KMS-11 (cell line): ENCODE data around the gene UNK.

Experiments
- H2AFZ ChIP-seq: fragments of 200-600 bp; sonication (generic); 2 replicates; pipeline ENCODE4 v1.6.1; 2016; ENCODE audit warnings: antibody characterized with exemption, mixed run types, low read depth
- H3K27ac ChIP-seq: fragments of 200-600 bp; sonication (generic); 2 replicates; pipeline ENCODE4 v1.6.1; 2016; ENCODE audit warnings: mild to moderate bottlenecking, mixed run types
- H3K27me3 ChIP-seq: fragments of 200-600 bp; sonication (generic); 2 replicates; pipeline ENCODE4 v1.6.1; 2017; ENCODE audit warnings: mild to moderate bottlenecking, low read depth, mixed run types, moderate library complexity; ENCODE audit not compliant: insufficient read depth
- H3K36me3 ChIP-seq: fragments of 200-600 bp; sonication (generic); 2 replicates; pipeline ENCODE4 v1.6.1; 2017; ENCODE audit warnings: mild to moderate bottlenecking, mixed run types; ENCODE audit not compliant: insufficient read depth
- H3K4me1 ChIP-seq: fragments of 200-600 bp; sonication (generic); 2 replicates; pipeline ENCODE4 v1.6.1; 2016; ENCODE audit warnings: mild to moderate bottlenecking, low read depth, mixed run types; ENCODE audit not compliant: poor library complexity, severe bottlenecking
- H3K4me2 ChIP-seq: fragments of 200-600 bp; sonication (generic); 2 replicates; pipeline ENCODE4 v1.7.0; 2016; ENCODE audit warnings: mild to moderate bottlenecking, mixed run types
- H3K4me3 ChIP-seq: fragments of 200-600 bp; sonication (generic); IDR thresholded peaks from 2 replicates; pipeline ENCODE4 v1.6.1; 2017; ENCODE audit warnings: low read depth, low read length, mixed read lengths; ENCODE audit not compliant: insufficient read depth
- H3K79me2 ChIP-seq: fragments of 200-600 bp; sonication (generic); 2 replicates; pipeline ENCODE4 v1.6.1; 2016; ENCODE audit warnings: low read depth, mixed run types; ENCODE audit not compliant: insufficient read depth
- H3K9ac ChIP-seq: fragments of 200-600 bp; sonication (generic); 2 replicates; pipeline ENCODE4 v1.6.1; 2016; ENCODE audit warnings: mild to moderate bottlenecking, mixed run types
- H4K20me1 ChIP-seq: fragments of 200-600 bp; sonication (generic); 2 replicates; pipeline ENCODE4 v1.6.1; 2016; ENCODE audit warnings: mild to moderate bottlenecking, mixed run types; ENCODE audit not compliant: insufficient read depth
- CTCF ChIP-seq: fragments of 200-600 bp; sonication (generic); conservative IDR thresholded peaks from 2 replicates; pipeline ENCODE4 v1.6.1; 2017; ENCODE audit warnings: low read depth, mild to moderate bottlenecking, antibody characterized with exemption, low read length, moderate library complexity, mixed read lengths

Gene UNK

GRCh38 chr17:75767881-75768280 is 16.7 kb upstream of the UNK start:
- H3K4me1 ChIP-seq, result peaks cover 25% of the 10 kb centered on the region
- no peak for TF ChIP-seq CTCF
- no peaks in the 10 kb centered on the region for H3K36me3 ChIP-seq
- H2AFZ ChIP-seq, result no peak overlapping the region
- no peak overlapping the region for H3K4me2 ChIP-seq
- no peak overlapping the region for H3K9ac ChIP-seq
- H3K4me3 ChIP-seq, result no peak overlapping the region
- no peaks in the 10 kb centered on the region for H4K20me1 ChIP-seq
- no peaks in the 10 kb centered on the region; the same call in 1 of the 2 replicates for H3K27me3 ChIP-seq
- no peaks in the 10 kb centered on the region for H3K79me2 ChIP-seq
- no peak overlapping the region for H3K27ac ChIP-seq

DNA sequence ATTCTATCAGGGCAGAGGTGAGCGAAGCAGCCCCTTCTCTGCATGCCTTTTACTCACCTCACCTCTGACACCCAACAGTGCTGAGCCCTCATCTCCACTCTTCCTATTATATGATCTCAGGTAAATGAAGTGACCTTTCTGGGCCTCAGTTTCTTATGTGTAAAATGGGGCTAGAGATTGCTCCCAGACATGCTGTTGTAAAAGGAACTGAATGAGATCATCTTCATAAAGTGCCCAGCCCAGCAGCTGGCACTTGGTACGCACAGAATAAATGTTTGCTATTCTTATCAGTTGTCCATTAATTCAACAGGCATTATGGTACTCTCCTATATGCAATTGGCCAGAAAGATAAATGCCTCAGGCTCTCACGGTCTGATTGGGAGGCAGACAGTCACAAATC is 15.1 kb upstream of the UNK start:
- no peak overlapping the region for H3K9ac ChIP-seq
- no peak overlapping the region for H3K4me2 ChIP-seq
- H3K27me3 ChIP-seq, result no peaks in the 10 kb centered on the region; the same call in 1 of the 2 replicates
- TF ChIP-seq CTCF, result no peak
- H3K36me3 ChIP-seq, result no peaks in the 10 kb centered on the region
- H4K20me1 ChIP-seq, result no peaks in the 10 kb centered on the region
- no peaks in the 10 kb centered on the region for H3K79me2 ChIP-seq
- H3K4me3 ChIP-seq, result no peak overlapping the region
- H3K27ac ChIP-seq, result no peak overlapping the region
- no peak overlapping the region for H2AFZ ChIP-seq
- peaks cover 15% of the 10 kb centered on the region for H3K4me1 ChIP-seq

DNA sequence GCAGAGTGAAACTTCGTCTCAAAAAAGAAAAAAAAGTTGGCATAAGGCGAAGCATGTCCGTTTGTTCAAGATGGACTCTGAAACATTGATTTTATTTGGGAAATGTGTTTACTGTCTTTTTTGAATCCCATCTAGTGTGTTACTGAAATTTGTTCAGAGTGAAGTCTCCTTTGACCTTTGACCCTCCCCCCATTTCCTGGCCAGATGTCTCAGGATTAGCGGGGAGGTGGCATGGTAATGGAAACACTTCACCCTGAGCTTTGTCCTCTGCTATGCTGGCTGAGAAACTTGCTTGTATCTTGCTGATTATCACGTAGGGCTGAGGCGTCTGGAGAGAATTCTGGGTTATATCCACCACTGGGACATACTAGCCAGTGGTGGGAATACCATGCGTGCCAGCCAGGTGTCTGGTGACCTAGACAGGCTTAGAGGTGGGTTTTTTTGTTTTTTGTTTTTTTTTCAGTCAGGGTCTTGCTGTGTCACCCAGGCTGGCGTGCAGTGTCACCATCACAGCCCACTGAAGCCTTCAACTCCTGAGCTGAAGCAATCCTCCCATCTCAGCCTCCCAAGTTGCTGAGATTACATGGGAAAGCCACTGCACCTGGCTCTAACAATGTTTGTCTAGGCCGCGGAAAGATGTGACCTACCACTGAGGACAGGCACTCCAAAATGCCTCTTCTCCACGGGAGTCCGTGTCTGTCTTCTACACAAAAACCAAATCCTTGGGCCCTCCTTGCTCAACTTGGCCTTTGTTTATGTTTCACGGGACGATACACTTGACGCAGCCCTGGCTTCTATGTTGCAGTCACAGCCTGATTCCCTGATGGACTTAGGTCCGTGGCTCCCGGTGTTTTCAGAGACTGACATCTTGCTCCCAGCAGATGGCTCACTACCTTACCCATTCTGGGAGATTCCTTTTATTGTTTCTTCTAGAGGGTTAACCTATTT is 13.0 kb upstream of the UNK start:
- Histone ChIP-seq H3K4me2 (no peak overlapping the region; the same call in 1 of the 2 replicates), H3K79me2 (no peaks in the 10 kb centered on the region), H3K9ac (no peak overlapping the region), H3K4me3 (no peak overlapping the region), H4K20me1 (no peaks in the 10 kb centered on the region), H3K27me3 (no peaks in the 10 kb centered on the region; the same call in 1 of the 2 replicates), H3K4me1 (peaks cover 8% of the 10 kb centered on the region), H2AFZ (no peak overlapping the region), H3K36me3 (no peaks in the 10 kb centered on the region), H3K27ac (no peak overlapping the region)
- no peak for TF ChIP-seq CTCF

DNA sequence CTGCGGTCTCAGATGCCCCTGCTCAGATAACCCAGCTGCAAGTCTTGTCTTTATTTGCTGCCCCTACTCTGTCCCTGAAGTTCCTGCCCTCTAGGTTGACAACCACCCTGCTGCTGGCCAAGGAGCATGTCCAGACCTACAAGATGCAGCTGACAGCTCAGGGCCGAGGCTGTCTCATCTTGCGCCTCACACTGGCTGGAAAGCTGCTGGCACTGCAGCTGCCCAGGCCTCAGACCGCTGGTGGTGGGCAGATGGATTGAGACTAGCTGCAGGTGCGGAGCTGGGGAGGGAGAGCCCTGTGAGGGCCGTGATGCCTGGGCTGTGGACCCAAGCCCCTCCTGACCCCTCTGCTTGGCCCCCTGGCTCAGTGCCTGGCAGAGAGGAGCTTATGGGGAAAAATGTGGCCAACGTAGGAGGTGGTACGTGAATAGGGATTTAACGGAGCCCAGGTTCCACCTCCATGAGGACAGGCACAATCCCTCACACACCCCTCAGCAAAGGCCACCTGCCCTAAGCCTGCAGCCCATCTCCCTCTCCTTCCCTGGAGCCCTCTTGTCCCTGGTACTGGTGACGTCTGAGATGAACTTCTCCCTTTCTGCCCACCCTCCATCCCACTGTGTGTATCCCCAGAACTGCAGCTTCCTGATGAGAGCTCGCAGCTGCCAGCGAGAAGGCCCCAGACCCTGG is 11.3 kb upstream of the UNK start:
- Histone ChIP-seq H3K27ac (no peak overlapping the region), H4K20me1 (peaks cover 12% of the 10 kb centered on the region), H3K36me3 (peaks cover 3% of the 10 kb centered on the region; the same call in 1 of the 2 replicates), H3K79me2 (peaks cover 7% of the 10 kb centered on the region), H3K9ac (no peak overlapping the region), H2AFZ (no peak overlapping the region), H3K27me3 (no peaks in the 10 kb centered on the region), H3K4me2 (no peak overlapping the region), H3K4me3 (no peak overlapping the region), H3K4me1 (peaks cover 20% of the 10 kb centered on the region)
- TF ChIP-seq CTCF, result no peak
